HG03097 (cell line): ENCODE measurements around the gene MAP3K10.
"Not testable (repeated sequence)": the region's sequence is repeated elsewhere in the genome, so short reads cannot be mapped to it uniquely, and the experiment has no call there.

Source experiments
- ATAC-seq: cut with Tn5 transposase; IDR thresholded peaks from one replicate; pipeline ENCODE4 v1.9.1; 2021; ENCODE audit not compliant: unreplicated experiment, low FRiP score

The MAP3K10 gene

DNA sequence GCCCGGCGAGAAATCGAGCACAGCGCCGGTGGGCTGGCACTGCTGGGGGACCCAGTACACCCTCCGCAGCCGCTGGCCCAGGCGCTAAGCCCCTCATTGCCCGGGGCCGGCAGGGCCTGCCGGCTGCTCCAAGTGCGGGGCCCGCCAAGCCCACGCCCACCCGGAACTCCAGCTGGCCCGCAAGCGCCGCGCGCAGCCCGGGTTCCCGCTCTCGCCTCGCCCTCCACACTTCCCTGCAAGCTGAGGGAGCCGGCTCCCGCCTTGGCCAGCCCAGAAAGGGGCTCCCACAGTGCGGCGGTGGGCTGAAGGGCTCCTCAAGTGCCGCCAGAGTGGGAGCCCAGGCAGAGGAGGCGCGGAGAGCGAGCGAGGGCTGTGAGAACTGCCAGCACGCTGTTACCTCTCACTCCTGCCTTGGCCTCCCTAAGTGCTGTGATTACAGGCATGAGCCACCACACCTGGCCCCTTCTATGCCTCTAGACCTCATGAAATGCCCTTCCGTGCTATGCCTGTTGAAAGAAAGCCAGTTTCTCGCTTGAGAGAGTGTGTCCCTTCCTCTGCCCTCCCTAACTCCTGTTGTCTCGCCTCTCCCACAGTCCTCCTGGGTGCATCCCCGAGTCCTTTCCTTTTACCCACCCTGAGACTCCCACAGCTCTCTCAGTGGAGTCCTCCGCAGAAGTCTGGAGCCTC, 20.8 kb upstream of the MAP3K10 start:
- ATAC-seq: not testable (repeated sequence)

DNA sequence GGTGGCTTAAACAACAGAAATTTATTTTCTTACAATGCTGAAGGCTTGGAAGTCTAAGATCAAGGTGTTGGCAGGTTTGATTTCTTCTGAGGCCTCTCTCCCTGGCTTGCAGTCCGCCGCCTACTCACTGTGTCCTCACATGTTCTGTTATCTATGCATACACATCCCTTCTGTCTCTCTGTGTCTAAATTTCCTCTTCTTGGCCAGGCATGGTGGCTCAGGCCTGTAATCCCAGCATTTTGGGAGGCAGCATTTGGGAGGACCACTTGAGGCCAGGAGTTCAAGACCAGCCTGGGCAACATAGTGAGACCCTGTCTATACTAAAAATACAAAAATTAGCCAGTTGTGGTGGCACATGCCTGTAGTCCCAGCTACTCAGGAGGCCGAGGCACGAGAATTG, 19.9 kb upstream of the MAP3K10 start:
- not testable (repeated sequence) for ATAC-seq

DNA sequence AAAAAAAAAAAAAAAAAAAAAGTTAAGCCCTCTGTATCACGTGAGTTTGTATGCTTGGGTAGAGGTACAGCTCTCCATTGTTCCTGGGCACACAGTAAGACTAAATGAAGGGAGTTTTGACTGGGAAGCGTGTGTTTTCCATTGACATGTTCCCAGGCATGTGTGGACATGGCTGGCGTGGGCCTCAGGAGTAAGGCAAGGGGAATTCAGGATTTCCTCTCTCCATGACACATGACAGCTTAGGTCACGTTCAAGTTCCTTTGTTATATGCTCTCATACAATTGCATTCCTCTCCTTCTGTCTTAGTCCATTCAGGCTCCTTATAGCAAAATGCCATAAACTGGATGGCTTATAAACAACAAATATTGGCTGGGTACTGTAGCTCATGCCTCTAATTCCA, 17.1 kb upstream of the MAP3K10 start:
- ATAC-seq: no peak

DNA sequence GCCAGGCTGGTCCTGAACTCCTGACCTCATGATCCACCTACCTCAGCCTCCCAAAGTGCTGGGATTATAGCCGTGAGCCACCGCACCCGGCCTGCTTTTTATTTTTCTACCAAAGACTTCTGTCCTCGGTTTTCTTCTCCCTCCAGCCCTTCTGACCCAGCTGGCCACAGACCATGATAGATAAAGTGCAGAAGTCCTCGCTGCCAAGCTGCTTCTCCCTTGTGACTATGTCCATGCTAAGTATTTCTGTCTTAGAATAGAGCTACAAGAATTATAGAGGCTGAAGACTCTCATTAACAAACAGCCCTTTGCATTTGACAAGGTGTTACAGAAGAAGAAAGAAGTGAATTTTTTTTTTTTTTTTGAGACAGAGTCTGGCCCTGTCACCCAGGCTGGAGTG, 15.4 kb upstream of the MAP3K10 start:
- ATAC-seq: no peak

DNA sequence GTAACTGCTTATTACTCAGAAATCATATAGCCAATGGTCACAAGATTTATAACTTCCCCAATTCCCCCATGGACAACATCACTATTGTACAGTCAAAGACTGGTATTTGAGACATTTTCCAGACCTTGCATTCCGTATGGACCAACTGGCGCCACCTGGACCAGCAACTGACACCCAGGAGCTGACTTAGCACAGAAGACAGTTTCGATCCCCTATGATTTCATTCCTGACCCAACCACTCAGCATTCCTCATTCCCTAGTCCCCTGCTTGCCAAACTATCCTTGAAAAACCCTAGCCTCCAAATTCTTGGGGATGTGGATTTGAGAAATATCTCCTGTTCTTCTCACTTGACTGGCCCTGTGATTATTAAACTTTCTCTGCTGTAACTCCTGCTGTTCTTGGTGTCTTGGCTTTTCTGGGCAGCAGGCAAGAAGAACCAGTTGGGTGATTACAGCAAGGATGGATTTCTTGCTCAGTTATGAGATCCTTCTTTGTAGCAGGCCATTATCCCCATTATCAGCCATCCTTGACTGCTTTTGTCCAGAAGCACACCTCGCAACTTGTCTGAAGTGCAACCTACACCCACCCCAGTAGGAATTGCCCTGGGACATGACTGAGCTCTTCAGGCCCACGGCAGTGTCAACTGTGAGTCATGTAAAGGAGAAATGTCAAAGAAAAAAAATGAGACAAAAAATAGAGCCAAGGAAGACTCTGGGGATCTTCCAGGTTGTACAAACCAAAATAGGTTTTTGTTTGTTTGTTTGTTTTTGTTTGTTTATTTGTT, 13.7 kb upstream of the MAP3K10 start:
- ATAC-seq: no peak

DNA sequence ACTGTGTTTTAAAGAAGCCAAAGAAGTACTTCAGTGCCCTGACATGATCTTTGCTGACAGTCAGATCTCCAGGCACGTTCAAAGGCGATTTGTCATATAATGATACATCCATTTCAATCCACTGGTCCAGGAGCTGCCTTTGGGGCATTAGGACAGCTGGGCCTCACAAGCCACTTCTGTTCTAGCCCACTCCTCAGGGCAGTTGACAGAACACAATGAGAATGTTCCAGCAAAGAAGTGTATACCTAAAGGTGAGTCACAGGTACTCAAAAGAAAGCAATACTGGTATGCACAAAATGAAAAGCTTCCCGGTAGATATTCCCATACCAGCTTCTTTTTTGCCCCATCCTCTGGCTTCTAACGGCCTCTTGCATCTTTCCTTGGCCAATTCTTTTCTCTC, 12.5 kb upstream of the MAP3K10 start:
- ATAC-seq: no peak

DNA sequence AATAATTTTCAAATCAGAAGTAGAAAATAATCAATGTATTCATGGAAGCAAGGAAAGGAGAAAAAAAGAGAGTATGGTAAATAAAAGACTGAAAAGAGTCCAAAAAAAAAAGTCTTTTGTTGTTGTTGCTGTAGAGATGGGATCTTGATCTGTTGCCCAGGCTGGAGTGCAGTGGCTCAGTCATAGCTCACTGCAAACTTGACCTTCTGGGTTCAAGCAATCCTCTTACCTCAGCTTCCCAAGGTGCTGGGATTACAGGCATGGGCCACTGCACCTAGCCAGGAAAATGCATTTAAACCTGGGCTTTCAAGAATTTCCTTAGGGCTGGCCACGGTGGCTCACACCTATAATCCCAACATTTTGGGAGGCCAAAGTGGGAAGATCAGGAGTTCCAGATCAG, 7.0 kb upstream of the MAP3K10 start:
- ATAC-seq: no peak

DNA sequence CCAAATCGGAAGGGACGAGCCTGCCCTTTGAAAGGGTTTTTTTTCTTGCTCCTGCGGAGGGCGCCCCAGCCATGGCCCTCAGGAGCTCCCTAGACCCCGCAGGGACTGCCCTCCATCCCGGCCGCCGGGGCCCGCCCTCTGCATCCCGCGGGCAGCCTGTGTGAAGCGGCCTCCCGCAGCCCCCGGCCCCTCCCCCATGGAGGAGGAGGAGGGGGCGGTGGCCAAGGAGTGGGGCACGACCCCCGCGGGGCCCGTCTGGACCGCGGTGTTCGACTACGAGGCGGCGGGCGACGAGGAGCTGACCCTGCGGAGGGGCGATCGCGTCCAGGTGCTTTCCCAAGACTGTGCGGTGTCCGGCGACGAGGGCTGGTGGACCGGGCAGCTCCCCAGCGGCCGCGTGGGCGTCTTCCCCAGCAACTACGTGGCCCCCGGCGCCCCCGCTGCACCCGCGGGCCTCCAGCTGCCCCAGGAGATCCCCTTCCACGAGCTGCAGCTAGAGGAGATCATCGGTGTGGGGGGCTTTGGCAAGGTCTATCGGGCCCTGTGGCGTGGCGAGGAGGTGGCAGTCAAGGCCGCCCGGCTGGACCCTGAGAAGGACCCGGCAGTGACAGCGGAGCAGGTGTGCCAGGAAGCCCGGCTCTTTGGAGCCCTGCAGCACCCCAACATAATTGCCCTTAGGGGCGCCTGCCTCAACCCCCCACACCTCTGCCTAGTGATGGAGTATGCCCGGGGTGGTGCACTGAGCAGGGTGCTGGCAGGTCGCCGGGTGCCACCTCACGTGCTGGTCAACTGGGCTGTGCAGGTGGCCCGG, 815 bp downstream of the MAP3K10 start:
- no peak for ATAC-seq

DNA sequence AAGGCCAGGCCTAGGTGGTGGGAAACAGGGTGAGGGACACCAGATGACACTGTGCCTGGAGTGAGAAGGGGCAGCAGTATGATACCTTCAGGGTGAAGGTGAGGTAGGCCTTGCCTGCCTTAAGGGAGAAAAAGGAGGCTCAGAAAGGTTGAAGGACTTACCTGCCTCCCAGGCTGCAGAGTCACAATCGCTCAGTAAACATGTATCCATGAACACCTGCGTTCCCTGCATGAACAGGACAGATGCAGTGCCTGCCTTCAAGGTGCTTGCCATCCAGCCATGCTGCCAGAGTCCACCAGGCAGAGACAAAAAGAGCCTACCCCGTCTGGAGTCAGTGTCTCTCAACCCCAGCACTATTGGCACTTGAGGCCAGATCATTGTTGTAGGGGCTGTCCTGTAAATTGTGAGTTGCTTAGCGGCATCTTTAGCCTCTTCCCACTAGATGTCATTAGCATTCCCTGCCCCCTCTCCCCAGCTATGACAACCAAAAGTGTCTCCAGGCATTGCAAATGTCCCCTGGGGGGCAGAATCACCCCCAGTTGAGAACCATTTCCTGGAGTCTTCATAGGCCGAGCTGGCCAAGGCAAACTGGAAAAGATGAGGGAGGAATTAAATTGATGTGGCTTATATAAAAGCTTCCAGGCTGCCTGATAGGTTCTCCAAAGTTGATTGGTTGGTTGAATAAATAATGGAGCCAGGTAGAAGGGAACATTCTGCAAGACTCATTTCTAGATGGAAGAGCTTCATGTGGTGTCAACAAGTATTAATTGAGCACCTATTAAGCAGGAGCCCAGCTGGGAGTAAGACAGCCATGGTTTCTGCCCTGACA, 1.7 kb downstream of the MAP3K10 start:
- no peak for ATAC-seq

DNA sequence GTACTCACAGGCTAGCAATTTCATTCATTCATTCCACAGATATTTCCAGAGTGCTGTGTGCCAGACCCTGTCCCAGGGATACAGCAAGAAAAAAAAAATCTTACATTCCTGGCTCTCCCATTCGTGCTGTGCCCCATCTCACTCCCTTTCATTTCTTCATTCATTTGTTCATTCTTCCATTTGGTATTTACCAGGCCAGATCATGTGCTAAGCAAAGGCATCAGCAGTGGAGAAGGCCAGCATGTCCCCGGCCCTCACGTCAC, 2.3 kb downstream of the MAP3K10 start:
- ATAC-seq: no peak

DNA sequence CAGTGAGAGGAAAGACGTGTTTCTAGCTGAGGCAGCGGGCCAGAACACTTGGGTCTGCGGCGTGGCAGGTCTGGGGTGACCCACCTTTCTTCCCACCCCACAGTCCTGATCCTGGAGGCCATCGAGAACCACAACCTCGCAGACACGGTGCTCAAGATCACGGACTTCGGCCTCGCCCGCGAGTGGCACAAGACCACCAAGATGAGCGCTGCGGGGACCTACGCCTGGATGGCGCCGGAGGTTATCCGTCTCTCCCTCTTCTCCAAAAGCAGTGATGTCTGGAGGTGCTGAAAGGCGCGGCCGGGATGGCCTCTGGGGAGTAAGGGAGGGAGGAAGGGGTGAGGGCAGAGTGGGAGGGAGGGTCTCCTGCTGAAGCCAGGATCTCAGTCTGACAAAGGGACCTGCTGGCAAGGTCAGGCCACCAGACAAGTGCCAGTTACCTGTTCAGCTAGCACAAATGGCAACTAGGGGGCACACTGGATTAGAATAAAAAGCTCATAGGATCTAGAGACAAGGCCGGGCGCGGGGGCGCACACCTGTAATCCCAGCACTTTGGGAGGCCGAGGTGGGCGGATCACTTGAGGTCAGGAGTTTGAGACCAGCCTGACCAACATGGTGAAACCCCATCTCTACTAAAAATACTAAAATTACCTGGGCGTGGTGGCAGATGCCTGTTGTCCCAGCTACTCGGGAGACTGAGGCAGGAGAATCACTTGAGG, 7.2 kb downstream of the MAP3K10 start:
- no peak for ATAC-seq

DNA sequence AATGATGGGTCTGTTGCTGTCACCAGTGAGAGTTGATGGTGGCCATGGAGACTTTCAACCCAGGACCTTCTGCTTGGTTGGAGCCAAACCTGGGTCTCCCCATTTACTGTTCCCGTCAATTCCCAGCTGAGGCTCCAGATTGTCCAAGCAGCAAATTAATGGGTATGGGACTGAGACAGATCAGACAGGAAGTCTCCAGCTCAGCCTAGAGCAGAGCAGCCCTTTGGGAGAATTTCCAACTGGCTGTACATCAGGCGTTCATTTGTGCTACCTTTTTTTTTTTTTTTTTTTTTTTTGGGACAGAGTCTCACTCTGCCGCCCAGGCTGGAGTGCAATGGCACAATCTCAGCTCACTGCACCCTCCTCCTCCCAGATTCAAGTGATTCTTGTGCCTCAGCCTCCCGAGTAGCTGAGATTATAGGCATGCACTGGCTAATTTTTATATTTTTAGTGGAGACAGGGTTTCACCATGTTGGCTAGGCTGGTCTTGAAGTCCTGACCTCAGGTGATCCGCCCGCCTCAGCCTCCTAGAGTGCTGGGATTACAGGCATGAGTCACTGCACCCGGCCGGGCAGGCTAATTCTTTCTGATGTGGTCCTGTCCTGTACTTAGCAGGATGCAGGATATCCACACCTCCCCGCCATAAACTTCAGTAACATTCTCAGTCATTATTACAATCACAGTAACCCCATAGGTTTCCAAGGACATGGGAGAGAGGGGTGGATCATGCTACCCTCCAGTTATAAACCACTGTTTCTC, 9.3 kb downstream of the MAP3K10 start:
- no peak for ATAC-seq

DNA sequence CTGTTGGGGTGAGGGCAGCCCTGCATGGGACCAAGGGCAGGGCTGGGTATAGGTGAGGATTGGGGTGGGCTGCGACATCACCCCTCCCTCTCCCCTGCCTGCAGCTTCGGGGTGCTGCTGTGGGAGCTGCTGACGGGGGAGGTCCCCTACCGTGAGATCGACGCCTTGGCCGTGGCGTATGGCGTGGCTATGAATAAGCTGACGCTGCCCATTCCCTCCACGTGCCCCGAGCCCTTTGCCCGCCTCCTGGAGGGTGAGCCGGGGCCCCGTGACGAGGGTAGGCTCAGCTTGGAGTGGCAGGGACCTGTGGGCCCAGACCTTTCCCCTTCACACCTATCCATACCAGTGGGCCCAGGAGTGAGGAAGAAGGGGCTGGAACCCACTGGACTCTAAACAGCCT, 13.2 kb downstream of the MAP3K10 start:
- ATAC-seq: no peak

DNA sequence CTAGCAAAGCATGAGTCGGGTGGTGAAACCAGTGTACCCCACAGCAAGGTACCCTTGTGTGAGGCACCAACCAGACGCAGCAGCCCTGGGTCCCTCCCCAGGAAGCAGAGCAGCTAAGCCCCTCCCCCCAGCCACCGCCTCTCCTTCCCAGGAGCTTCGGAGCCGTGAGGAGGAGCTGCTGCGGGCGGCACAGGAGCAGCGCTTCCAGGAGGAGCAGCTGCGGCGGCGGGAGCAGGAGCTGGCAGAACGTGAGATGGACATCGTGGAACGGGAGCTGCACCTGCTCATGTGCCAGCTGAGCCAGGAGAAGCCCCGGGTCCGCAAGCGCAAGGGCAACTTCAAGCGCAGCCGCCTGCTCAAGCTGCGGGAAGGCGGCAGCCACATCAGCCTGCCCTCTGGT, 14.5 kb downstream of the MAP3K10 start:
- ATAC-seq: no peak

DNA sequence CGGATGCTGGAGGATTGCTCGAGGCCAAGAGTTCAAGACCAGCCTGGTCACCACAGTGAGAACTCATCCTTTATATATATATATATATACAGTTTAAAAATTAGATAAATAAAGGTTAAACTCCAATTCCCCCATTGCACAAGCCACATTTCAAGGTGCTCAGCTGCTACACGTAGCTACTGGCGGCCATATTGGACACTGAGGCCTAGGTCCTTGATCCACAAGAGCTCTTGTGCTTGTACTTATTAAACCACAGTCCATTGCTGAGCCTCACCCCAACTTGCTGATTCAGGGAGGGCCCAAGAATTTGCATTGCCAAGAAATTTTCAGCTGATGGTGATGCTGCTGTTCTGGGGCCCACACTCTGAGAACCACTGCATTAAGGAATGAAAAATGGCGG, 17.4 kb downstream of the MAP3K10 start:
- no peak for ATAC-seq

DNA sequence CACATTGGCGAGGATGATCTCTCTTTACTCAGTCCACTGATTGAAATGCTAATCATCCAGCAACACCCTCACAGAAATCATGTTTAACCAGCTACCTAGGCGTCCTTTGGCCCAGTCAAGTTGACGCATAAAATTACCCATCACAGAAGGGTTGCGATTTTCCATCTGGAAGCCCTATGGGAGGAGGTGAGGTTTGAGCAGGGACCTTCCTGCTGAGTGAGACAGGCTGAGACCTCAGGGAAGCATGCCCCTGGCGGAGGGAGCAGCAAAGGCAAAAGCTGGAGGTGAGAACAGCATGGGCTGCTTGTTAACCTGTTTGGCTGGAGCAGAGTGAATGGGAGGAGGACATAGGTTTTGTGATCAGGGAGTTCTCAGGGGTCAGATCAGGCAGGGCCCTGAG, 19.7 kb downstream of the MAP3K10 start:
- no peak for ATAC-seq

DNA sequence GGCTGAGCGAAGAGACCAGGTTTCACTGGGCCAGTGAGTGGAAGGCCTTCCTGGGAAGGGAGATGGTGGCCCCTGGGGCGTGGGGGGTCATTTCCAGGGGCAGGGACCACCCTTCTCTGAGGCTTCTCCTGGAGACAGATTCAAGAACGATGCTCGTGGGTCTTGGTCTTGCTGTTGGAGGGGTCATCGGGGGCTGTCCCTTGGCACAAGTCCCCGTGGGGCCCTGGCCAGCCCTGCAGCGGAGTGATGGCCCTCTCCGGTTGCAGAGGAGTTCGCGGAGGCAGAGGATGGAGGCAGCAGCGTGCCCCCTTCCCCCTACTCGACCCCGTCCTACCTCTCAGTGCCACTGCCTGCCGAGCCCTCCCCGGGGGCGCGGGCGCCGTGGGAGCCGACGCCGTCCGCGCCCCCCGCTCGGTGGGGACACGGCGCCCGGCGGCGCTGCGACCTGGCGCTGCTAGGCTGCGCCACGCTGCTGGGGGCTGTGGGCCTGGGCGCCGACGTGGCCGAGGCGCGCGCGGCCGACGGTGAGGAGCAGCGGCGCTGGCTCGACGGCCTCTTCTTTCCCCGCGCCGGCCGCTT, 22.1 kb downstream of the MAP3K10 start:
- no peak for ATAC-seq

DNA sequence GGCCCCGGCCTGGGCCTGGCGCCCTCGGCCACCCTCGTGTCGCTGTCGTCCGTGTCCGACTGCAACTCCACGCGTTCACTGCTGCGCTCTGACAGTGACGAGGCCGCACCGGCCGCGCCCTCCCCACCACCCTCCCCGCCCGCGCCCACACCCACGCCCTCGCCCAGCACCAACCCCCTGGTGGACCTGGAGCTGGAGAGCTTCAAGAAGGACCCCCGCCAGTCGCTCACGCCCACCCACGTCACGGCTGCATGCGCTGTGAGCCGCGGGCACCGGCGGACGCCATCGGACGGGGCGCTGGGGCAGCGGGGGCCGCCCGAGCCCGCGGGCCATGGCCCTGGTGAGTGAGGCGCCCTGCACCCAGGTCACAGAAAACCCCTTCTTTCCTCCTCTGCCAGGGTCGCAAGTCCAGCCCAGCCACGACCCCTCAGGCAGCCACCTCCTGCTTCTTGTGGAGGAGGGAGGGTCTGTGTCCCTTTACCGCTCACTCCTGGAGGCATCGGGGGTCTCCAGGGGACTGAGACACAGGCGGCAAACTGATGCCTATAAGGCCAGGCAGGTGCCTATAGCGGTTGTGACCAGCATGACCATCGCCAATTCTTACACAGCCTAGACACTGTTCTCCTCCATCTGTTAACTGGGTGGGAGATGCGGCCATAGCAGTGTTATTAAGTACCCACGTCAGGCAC, 22.8 kb downstream of the MAP3K10 start:
- no peak for ATAC-seq

DNA sequence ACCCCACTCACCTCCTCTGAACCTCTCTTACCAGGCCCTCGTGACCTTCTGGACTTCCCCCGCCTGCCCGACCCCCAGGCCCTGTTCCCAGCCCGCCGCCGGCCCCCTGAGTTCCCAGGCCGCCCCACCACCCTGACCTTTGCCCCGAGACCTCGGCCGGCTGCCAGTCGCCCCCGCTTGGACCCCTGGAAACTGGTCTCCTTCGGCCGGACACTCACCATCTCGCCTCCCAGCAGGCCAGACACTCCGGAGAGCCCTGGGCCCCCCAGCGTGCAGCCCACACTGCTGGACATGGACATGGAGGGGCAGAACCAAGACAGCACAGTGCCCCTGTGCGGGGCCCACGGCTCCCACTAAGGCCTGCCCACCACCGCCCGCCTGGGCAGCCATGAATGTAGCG, 23.7 kb downstream of the MAP3K10 start:
- ATAC-seq: no peak
